Fibroblast of pulmonary artery (primary cell): ENCODE results near the gene NOS1AP.

Experiments
- DNase-seq: peaks from one replicate; pipeline ENCODE4 v3.0.0-alpha.2; 2010; ENCODE audit warnings: low read depth
- H3K4me3 ChIP-seq: replicated peaks from 2 replicates; pipeline ENCODE4 v1.5.1; 2011; ENCODE audit warnings: low read depth, mild to moderate bottlenecking, control low read depth, low read length, moderate library complexity
- TF ChIP-seq, protein P1 (sequence below): IDR thresholded peaks from 2 replicates; pipeline ENCODE4 v1.5.1; 2011; ENCODE audit warnings: mild to moderate bottlenecking, control low read depth, low read length, inconsistent platforms; ENCODE audit errors: missing control alignments

Gene NOS1AP

DNA sequence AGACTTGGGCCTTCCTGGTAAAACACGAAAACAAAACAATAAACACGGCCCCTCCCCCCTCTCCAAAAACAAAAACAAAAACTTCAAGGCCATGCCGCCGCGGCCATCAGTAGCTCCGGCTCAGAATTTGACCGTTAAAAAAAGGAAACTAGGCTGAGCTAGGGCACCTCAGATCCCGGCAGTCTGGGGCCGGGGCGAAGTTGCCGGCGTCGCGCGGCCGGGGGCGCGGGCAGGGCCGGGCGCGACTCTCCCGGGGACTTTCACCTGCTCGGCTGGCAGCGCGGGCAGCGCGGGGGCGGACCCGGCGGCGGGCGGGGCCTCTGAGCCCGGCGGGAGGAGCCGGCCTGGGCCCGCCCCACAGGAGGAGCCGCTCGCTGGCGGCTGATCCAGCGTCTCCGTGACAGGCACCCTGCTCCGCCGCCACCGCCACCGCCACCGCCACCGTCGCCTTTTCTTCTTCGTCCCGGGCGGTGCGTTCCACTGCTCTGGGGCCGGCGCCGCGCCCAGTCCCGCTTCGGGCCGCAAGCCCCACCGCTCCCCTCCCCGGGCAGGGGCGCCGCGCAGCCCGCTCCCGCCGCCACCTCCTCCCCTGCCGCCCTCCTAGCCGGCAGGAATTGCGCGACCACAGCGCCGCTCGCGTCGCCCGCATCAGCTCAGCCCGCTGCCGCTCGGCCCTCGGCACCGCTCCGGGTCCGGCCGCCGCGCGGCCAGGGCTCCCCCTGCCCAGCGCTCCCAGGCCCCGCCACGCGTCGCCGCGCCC is at the start of gene NOS1AP:
Gene NOS1AP, plus strand, starts transcription at position 358 of the 760 bp plus-strand sequence. CDS start 487 bp downstream, outside the sequence.
- TF ChIP-seq, protein P1, sequence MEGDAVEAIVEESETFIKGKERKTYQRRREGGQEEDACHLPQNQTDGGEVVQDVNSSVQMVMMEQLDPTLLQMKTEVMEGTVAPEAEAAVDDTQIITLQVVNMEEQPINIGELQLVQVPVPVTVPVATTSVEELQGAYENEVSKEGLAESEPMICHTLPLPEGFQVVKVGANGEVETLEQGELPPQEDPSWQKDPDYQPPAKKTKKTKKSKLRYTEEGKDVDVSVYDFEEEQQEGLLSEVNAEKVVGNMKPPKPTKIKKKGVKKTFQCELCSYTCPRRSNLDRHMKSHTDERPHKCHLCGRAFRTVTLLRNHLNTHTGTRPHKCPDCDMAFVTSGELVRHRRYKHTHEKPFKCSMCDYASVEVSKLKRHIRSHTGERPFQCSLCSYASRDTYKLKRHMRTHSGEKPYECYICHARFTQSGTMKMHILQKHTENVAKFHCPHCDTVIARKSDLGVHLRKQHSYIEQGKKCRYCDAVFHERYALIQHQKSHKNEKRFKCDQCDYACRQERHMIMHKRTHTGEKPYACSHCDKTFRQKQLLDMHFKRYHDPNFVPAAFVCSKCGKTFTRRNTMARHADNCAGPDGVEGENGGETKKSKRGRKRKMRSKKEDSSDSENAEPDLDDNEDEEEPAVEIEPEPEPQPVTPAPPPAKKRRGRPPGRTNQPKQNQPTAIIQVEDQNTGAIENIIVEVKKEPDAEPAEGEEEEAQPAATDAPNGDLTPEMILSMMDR = no peak
- peak within 1 kb of the TSS; percentile 53 for H3K4me3 ChIP-seq
- DNase-seq = peak; percentile 30

GRCh38 chr1:162020150-162020549 is 49.3 kb upstream of the NOS1AP start:
- TF ChIP-seq, protein P1 = no peak
- no peak for DNase-seq
- no peak overlapping the region for H3K4me3 ChIP-seq

DNA sequence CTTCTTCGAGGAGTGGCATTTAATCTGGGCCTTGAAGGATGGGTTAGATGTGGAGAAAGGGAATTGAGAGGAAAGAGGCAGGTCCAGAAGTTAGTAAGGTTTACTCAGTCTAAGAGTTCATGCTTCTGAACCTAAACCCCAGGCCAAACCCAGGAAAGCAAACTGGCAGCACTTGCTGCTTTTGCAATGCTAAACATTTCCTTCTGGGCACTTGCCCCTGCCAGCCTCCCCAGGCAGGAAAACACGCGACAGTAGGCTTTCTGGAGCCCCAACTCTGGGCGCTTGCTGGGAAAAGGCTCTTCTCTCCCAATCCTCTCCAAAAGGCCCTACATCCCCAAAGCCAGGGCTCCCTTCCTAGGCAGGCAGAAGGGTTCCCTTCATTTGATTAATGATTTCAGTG is 48.4 kb upstream of the NOS1AP start:
- DNase-seq = no peak
- no peak overlapping the region for H3K4me3 ChIP-seq
- TF ChIP-seq, protein P1 = no peak

DNA sequence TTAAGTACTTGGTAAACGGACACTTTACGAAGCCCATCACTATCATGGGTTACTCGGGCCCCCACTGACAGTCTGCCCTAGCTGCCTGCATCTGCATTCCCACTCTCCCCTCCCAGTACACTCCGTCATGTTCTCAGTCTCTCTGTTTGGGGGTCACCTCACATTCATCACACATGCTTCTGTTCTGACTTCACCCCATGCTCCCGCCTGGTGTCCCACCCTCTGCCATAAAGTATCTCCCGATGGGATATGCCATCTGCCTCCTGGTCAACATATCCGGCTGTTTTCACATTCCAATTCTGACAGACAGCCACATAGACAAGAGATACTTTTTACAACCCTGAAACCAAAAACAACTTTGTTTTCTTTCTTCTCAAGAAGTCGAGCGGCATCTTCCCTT is 46.9 kb upstream of the NOS1AP start:
- no peak overlapping the region for H3K4me3 ChIP-seq
- no peak for DNase-seq
- TF ChIP-seq, protein P1 = no peak

DNA sequence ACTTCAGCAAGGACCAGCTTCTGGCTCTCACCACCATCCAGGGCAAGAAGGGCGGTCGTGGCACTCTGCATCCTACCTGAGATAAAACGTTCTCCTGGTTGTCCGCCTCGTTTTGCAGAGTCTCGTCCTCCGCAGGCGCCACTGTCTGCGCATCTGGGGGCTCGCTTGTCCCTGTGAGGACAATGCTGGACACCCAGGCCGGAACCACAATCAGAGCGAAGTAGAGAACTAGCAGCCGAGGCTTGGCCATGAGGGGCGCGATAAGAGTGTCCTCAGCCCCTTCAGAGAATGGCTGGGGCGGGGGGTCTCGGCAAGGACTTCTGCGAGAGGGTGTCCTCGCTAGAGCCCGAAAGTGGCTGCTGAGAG is 46.3 kb upstream of the NOS1AP start:
- TF ChIP-seq, protein P1 = no peak
- DNase-seq = no peak
- peak overlapping the region; percentile 67 for H3K4me3 ChIP-seq

- TF ChIP-seq, protein P1 = peak; percentile 52
- DNase-seq = peak; percentile 83
- peak within 1 kb of the TSS; percentile 67 for H3K4me3 ChIP-seq
Measured at GRCh38 chr1:162023547-162024501, 45.7 kb upstream of the NOS1AP start, which contains the start of gene OLFML2B. TSS of gene OLFML2B (minus strand) at chr1:162023869. CDS start at chr1:162023430, 439 bp downstream.
